Measurements from ENCODE around the gene KCNG4.
"Not testable (repeated sequence)": the region's sequence is repeated elsewhere in the genome, so short reads cannot be mapped to it uniquely, and the experiment has no call there.

Gene KCNG4

DNA sequence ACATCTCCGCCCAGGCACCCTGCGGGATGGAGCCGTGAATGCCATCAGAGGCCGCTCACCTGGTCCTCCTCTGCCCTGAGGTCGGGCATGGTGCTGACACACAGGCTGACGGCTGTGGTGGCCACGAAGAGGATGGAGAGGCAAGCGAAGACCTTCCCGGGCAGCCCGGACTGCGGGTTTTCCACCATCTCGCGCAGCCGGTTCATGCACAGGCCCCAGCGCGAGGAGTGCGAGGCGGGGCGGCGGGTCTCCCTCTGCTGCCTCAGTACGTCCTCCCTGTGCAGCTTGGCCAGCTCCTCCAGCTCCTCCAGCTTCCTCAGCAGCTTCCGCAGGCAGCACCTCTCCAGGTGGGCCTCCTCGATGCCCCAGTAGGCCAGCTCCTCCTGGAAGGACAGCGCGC, 3.1 kb downstream of the KCNG4 start:
- DNase-seq (ENCODE audit: low read depth in 2 of 2, low spot score in 1 of 2) = no peak

DNA sequence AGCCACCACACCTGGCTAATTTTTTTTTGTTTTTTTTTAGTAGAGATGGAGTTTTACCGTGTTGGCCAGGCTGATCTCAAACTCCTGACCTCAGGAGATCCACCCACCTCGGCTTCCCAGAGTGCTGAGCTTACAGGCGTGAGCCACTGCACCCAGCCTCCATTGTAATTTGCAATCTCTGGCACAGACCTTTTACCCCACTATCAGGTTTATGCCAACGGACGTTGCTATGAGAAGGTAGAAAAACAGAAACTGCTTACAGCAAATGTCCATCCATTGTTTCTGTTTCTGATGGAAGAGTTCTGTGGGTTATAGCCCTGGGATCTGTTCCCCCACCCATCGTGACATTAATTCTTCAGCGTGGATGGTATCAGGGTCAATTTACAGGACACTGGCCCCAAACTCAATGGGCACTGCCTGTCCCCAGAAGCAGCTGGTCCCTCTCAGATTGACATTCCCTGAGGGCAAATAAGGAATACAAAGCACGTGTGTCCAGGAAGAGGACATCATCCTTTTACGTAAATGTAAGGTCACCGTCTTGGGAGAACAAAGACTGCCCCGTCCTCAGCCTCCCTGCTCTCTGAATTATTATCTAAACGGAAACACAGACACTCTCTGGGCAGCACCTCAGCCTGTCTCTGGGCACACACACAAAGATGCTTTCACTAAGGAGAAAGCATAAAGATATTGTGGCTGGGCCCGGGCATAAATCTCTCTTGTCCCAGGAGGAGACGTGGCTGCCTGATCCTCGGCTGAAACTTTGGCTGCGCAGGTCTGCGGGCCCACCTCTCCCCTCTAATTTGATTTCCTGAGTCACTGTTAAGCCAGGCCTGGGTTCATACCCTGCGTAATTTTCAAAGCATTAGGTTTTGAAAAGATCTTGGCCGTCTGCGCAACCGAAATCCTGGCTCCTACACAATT, 5.2 kb downstream of the KCNG4 start:
- no peak for DNase-seq (ENCODE audit: low read depth in 2 of 2, low spot score in 1 of 2)

DNA sequence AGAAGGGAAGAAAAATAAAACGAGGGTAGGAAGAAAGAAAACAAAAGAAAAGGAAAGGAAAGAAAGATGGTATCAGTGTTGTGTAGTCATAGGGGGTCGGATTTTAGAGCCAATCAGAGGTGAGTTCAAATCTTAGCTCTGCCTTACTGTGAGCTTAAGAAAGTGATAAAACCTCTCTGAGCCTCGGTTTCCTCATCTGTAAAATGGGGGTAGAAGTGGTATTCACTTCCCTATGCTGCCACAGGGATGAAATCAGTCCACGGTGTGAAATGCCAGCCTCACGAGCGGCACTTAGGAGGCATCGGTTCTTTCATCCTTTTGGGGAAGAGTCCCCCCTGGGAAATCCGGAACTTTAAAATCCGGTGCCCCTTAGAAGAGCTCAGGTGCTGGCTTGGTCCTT, 6.1 kb downstream of the KCNG4 start:
- no peak for DNase-seq (ENCODE audit: low read depth in 2 of 2, low spot score in 1 of 2)

DNA sequence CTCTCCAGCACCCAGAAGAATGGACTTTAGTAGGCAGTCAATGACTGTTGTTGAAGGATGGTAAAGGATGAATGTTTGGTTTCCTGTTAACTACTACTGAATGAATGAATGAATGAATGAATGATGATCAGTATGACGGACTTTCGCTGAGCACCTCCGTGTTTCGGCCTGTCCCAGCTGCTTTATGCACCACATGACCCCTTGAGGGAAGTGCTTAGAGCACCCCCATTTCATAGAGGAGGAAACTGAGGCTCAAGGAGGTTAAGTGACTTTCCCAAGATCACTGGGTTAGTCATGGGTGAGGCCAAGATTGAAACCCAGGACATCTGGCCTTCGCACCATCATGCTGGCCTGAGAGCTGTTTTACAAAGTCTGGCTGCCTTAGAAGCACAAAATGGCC, 6.8 kb downstream of the KCNG4 start:
- DNase-seq (ENCODE audit: low read depth in 2 of 2, low spot score in 1 of 2) = no peak

DNA sequence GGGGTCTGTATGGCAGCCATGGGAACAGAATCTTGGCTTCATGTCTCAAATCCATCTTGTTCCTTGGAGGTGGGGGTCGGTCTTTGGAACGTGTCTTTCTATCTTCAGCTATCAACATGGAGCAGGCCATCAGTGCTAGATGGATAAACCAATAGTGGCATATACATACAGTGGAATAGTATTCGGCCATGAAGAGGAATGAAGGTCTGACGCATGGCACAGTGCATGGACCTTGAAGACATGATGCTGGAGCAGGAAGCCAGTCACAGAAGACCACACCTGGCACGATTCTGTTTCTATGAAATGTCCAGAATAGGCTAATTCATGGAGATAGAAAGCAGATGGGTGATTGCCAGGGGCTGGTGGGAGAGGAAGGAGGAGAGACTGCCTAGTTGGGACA, 7.8 kb downstream of the KCNG4 start:
- DNase-seq (ENCODE audit: low read depth in 2 of 2, low spot score in 1 of 2) = no peak

DNA sequence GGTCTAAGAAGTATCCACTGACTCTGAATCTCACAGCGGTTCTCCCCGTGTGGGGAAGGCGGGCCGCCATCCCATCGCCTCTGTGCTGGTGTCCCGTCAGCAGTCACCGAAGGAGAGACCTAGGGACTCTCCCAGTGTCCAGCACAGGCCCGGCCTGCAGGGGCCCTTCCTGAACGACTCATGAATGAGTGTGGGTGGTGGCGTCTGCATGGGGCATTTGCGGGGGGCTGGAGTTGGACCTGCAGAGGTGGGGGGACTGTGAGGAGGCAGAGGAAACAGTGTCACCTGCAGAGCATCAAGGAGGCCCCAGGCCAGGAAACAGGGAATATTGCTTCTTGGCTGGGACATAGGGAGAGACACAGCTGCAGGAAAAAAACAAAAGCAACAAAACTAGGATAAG, 10.3 kb downstream of the KCNG4 start:
- no peak for DNase-seq (ENCODE audit: low read depth in 2 of 2, low spot score in 1 of 2)

DNA sequence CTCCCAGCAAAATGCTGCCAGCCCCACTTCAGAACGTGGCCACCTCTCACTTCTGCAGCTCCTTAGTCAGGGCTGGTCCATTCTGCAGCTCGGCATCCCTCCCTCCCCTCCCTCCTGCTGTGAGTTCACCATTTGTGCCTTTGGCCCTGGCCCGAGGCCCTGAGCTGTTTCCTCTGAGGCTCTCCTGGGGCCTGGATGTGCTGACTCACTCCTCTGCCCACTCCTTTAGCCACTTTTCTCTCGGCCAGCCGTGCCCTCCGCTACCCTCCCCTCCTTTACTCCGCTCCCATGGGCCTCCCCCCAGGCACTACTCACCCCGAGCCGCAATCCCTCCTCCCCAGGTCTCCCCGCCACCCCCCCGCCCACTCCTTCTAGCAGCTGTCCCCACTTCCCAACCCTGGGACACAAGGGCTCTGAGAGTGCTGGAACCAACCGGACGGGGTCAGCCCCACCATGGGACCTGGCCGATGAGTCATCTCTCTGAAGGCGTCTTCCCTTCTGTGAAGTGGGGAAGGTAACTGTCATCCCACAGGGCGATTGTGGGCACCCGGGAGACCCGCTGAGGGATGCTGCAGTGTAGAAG, 11.5 kb downstream of the KCNG4 start:
- DNase-seq (ENCODE audit: low read depth in 2 of 2, low spot score in 1 of 2) = no peak

DNA sequence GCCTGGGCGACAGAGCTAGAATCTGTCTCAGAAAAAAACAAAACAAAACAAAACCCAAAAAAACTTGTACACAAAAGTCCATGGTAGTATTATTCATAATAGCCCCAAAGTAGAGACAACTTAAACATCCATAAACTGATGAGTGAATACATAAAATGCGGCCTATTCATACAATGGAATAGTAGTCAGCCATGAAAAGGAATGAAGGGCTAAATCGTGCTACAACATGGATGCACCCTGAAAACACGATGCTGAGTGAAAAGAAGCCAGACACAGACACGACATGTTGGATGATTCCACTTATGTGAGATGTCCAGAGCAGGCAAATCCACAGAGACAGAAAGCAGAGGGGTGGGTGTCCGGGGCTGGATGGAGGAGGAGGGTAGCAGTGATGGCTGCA, 12.3 kb downstream of the KCNG4 start:
- DNase-seq (ENCODE audit: low read depth in 2 of 2, low spot score in 1 of 2) = no peak

DNA sequence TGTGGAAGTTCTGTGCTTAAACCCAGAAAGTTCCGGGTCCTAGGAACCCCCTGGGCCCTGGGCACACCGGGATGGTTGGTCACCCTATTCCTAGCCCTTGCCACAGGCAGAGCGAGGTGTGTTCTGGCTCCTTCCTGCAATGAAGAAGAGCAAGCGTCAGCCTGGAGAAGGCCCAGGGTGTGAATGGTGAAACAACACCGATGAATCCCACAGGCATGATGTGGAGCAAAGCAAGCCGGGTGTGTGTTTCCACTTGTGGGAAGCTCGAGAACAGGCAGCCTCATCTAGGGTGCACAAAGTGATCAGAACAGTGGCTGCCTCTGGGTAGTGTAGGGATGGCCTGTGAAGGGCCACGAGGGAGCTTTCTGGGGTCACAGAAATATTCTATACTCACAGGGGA, 13.8 kb downstream of the KCNG4 start:
- no peak for DNase-seq (ENCODE audit: low read depth in 2 of 2, low spot score in 1 of 2)

DNA sequence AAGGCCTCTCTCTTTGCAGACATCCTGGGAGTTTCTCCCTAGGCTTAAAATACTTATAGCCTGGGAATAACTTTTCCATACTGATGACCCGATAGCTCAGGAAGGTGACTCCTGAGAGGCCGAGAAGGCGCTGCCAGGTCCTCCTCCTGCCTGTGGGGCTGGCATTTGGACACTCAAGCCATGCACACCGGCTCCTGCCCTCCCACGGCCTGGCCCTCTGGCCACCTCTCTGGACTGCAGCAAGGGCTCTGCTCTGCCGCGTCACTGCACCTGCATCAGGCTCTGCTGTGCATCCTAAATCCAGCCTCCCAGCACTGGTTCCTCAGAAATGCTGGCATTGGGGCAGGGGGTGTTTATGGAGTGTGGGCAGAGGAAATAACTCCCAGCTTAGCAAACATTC, 14.2 kb downstream of the KCNG4 start:
- DNase-seq (ENCODE audit: low read depth in 2 of 2, low spot score in 1 of 2) = no peak

DNA sequence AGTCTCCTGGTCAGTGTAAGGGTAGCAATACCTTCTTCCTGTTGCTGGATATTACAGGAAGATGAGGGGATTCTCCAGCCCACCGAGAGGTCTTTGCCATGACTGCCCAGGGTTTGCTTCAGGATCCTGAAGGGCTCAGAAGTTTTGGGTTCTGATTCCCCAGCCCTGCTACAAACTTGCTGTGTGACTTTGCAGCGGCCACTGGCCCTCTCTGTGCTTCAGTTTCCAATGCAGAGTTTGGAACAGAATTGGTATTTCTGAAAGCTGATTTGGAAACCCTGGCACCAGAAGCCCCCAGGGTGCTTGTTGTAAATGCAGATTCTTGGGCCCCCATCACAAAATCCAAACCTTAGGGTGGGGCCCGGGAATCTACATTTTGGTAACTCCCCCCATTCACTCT, 14.7 kb downstream of the KCNG4 start:
- DNase-seq (ENCODE audit: low read depth in 2 of 2, low spot score in 1 of 2) = no peak

DNA sequence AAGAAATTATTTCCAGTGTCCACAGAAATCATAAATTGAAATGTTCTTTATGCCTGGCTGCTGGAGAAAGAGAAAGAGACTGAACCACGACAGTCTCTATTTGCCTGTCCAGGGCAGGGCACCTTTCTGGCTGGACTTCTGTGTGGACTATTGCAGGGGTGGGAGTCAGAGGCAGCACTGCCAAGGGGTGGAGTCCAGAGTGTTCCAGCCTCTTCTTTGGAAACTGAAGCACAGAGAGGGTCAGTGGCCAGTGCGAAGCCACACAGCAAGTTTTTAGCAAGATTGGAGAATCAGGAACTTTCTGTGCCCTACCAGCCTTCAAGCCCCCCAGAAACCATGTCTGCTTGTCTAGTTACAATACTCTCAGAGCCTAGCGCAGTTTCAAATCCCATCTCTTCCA, 15.3 kb downstream of the KCNG4 start:
- DNase-seq (ENCODE audit: low read depth in 2 of 2, low spot score in 1 of 2) = no peak

DNA sequence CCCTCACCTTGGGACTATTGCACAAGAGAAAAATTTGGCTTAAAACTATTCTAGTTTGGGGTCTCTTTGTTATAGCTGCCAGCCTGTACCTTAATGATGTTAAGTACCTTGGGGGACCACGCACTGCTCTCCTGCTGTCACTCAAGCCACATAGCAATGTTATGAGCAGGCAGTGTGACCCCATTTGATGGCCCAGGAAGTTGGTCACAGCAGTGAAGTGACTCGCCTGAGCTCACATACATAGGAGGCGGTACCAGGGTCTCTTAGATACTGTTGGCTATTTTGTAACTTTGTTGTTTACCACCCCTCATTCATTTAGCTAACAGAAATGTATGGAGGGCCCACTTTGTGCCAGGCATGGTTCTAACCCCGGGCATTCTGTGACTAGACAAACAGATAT, 16.4 kb downstream of the KCNG4 start:
- no peak for DNase-seq (ENCODE audit: low read depth in 2 of 2, low spot score in 1 of 2)

DNA sequence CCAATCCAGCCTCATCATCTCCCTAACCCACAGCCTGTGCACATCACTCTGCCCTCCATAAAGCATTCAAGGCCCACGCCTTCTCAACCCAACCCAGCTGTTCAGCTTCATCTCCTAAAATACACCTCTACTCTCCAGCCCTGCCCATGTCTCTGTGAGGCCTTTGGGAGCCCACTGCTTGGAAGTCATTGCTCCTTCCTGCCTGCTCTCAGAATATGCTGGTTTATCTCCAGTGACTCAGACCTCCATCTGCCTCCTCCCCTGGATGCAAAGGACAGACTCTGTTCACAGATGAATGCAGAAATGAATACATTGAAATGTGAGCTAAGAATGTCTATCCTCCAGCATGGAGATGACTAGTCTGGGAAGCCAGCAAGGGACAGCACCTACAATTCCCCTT, 19.0 kb downstream of the KCNG4 start:
- no peak for DNase-seq (ENCODE audit: low read depth in 2 of 2, low spot score in 1 of 2)

DNA sequence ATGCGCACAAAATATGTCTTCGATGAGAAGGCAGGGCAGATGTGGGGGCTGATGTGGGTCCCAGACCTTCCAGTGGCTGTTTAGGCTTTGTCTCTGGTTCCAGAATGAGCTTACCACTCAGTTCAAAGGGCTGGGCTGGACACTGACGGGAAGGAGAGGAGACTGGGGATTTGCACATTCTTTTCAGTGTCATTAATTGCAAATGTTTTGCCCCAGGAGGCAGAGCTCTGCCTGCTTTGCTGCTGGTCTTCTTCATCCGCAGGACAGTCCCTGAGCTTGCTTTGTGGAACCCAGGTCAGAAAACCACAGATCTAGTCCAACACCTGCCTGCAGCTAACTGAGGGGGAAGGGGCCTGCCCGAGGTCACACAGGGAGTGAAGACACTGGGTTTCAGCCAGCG, 20.9 kb downstream of the KCNG4 start:
- no peak for DNase-seq (ENCODE audit: low read depth in 2 of 2, low spot score in 1 of 2)

DNA sequence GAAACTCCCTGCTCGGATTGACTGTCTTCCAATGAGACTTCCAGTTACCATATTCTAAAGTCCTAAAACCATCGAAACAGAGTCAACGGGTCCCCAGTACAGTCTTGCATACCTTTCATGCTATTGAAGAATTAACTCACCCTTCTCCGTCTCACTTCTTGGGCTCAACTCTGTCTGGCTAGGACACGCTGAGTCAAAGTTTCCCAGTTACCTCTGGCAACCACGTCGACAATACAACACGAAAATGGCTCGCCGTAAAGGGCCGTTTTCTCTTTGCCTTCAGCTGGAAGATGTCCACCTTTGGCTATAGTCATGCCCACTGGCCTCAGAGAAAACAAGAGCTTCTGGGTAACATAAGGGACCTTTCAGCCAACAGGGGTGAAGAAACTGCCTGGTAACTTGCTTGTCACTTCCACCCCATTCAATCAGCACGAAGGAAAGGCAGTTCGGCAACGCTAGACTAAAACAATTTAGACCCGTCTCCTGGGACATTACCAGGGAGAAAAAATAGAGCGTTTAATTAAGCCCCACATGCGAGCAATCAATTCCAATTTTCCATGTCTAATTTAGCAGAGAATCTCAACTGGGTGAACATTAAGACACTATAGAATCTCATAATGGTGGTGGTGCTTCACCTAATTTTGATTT, 21.5 kb downstream of the KCNG4 start:
- no peak for DNase-seq (ENCODE audit: low read depth in 2 of 2, low spot score in 1 of 2)

DNA sequence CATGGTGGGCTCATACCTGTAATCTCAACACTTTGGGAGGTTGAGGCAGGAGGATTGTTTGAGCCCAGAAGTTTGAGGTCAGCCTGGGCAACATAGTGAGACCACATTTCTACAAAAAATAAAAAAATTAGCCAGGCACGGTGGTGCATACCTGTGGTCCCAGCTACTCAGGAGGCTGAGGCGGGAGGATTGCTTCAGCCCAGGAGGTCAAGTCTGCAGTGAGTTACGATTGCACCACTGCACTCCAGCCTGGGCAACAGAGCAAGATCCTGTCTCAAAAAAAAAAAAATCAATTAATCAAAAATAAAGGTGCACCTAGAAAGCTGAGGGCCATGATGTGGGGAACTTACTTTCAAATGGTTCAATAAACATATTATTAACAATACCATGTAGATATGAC, 23.7 kb downstream of the KCNG4 start:
- not testable (repeated sequence) for DNase-seq (ENCODE audit: low read depth in 2 of 2, low spot score in 1 of 2)

DNA sequence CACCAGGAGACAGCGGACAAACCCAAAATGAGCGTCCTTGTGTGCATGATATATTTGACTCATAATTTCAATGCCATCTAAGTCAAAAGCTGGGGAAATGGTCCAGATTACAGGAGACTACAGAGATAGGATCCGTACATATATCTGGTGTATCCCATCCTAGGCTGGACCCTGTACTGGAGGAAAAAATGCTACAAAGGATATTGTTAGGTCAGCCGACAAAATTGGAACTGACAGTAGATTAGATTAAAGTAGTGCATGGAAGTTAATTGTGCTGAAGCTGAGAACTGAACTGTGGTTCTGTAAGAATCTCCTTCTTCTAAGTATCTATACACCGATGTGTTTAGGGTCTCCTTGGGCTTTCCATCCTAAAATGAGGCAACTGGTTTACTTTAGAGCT, 24.3 kb downstream of the KCNG4 start:
- no peak for DNase-seq (ENCODE audit: low read depth in 2 of 2, low spot score in 1 of 2)

DNA sequence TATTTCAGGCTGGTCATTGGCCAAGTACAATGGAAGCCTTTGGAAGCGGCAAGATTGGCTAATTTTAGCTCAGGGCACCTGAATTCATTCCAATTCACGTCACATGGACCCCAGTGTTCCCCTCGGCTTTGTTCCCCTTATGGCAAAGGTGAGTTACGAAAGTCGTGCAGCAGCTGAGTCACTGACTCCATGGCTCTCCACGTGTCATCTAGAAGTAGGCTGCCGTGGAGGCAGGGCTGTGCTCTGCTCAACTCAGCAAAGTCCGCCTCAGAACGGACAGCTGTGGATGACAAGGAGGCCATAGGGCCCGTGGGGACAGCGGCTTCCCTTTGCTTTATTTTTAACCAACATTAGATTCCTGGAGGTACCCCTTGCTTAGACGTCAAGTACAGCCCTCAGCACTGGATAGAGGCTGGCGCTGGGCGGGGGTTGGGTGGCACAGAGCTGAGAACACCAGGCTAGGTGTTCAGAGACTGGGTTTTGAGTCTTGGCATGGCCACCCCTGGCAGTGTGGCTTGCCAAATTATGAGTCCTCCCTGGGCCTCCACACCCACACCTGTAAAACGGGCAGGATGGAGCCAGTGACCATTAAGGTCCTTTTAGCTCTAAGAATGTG, 25.3 kb downstream of the KCNG4 start:
- no peak for DNase-seq (ENCODE audit: low read depth in 2 of 2, low spot score in 1 of 2)

DNA sequence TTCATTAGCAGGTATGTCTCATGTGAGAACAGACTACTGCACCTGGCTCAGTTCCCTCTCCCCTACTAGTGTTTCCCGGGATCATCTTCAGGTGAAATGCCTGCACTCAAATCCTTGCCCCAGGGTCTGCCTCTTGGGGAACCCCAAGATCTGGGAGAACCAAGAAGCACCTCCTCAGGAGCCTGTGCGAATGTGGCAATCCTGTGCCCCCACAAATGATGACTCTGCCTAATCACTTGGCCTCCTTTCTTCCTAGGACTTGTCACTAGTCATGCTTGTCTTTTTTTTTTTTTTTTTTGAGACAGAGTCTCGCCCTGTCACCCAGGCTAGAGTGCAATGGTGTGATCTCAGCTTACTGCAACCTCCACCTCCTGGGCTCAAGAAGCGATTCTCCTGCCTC, 27.2 kb downstream of the KCNG4 start:
- DNase-seq (ENCODE audit: low read depth in 2 of 2, low spot score in 1 of 2) = no peak

DNA sequence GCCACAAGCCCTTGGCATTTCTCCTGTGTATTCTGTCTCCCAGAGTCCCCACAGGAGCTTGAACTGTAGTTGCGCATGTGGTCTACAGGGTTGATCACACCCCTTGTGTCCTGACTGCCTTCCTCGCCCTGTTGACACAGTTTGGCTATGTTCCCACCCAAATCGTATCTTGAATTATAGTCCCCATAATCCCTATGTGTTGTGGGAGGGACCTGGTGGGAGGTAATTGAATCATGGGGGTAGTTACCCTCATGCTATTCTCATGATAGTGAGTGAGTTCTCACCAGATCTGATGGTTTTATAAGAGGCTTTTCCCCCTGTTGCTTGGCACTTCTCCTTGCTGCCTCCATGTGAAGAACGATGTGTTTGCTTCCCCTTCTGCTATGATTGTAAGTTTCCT, 27.7 kb downstream of the KCNG4 start:
- DNase-seq (ENCODE audit: low read depth in 2 of 2, low spot score in 1 of 2) = no peak

DNA sequence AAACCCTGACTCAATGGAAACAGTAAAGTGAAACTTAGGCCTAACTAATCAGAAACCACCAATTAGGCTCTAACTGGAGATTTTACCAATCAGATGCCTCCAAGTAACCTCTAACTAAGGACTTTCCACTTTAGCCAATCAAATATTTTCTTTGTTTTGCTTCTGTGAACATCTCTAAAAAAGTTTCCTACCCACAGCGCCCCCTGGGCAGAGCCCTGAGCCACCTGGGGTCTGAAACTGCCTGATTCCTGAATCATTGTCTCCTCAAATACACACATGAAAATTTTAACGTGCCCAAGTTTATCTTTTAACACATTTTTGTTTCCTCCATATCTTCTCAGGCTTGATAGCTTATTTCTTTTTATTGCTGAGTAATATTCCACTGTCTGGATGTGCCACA, 29.8 kb downstream of the KCNG4 start:
- DNase-seq (ENCODE audit: low read depth in 2 of 2, low spot score in 1 of 2) = no peak

Data from stimulated activated CD8-positive, alpha-beta memory T cell treated with anti-CD3 and anti-CD28 coated beads, Interleukin-4, amount 100 ng/mL, for 1 hour (primary cell).